GM19395 (cell line): ENCODE measurements around the gene CNIH3.
"Not testable (repeated sequence)": the region's sequence is repeated elsewhere in the genome, so short reads cannot be mapped to it uniquely, and the experiment has no call there.

Source experiments
- ATAC-seq: cut with Tn5 transposase; IDR thresholded peaks from one replicate; pipeline ENCODE4 v1.9.1; 2021; ENCODE audit warnings: mild to moderate bottlenecking, moderate library complexity; ENCODE audit not compliant: unreplicated experiment

The CNIH3 gene

DNA sequence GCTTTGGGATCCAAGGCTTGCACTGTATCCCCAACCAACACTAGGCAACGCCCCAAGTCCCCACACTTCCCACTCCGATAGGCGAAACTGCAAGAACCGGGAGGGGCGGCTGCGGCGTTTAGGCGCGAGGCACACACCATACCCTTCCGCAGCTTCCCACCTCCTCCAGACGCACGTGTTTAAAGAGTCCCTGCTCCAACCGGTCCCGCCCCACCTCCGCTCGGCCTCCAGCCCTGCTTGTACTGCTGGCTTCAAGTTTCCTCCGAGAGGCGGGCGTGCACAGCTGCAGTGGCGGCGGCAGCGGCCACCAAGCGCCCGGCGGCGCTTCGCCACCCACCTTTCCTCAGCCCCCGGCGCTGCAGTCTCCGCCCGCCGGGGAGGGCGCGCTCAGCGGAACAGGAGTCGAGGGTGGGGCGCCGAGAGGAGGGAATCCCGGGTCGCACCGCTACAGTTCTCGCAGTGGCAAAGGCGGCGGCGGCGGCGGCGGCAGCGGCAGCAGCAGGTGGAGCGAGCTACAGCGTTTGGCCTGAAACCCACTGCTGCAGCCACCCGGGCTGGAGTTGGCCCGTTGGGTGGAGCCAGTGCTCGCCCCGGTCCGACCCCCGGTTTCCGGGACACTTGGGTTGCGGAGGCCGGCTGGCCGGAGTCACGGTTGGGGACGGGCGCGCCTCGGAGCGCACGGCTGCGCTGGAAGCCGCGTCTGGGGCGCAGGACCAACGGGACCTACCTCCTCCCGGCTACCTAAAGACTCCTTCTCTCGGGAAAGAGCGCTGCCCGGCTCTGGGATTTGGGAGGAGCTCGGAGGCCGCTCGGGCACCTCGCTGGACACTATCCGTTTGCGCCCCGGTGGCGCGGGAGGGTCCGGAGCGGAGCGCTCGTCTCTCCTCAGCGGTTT, at the start of gene CNIH3:
Gene CNIH3, plus strand, starts transcription at position 457 of the 895 bp plus-strand sequence. CDS start 858 bp downstream, outside the sequence.
- no peak for ATAC-seq

GRCh38 chr1:224566492-224566891, 49.6 kb upstream of the CNIH3 start:
- ATAC-seq: not testable (repeated sequence)

- ATAC-seq: no peak
Observed at GRCh38 chr1:224569276-224569675, 46.8 kb upstream of the CNIH3 start.

- ATAC-seq: not testable (repeated sequence)
Observed at GRCh38 chr1:224571975-224572374, 44.1 kb upstream of the CNIH3 start.

- ATAC-seq: no peak
Observed at GRCh38 chr1:224579526-224579925, 36.6 kb upstream of the CNIH3 start.

- no peak for ATAC-seq
Observed at GRCh38 chr1:224580006-224580405, 36.1 kb upstream of the CNIH3 start.

DNA sequence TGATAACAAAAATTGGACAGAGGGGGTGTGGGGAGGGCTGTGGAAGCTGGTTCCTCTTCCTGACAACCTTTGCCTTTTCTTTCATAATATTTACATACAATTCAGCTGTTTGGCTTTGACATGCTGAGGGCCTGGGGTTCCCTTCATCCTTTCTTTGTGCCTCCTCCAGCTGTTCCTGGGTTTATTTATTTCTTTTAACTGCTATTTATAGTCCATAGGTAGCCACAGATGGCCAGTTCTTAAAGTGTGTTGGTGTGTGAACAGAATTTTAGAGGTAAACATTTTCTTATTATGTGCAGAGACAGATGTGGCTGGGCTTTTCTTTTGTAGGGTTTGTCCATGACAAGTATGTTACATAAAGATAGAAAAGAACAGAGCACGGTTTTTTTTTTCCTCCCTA, 34.1 kb upstream of the CNIH3 start:
- ATAC-seq: no peak

DNA sequence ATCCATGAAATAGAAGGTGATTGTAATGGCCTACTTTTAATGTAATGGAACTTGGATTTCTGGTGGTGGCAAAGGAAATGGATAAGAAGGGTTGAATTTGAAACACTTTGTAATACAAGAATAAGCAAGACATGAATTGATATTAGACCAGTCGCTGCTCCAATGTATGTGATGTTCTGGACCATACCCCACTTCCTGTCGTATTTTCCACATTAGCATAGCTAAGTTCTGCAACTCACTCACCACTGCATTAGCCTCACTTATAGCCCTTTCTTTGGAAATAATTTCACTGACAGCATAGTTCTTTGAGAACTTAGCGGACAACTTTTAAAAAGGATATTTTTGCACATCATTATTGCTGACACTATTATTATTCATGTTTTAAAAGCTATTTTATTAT, 32.3 kb upstream of the CNIH3 start:
- ATAC-seq: no peak

DNA sequence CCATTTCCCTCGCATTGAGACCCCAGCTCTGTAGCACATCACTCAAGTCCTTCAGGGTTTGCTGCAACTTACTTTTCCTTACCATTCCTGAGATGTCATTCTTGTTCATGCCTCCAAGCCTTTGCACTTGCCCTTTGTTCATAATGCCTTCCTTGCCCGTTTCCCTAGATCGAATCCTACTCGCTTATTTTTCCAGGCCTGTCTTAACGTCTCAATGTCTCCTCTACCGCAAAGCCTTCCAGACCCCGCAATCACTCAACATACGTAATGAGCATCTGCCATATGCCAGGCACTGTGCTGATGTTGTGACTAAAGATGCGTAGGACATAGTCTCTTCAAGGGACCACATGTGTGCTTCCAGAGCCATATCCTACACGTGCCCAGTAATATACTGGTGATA, 31.1 kb upstream of the CNIH3 start:
- ATAC-seq: no peak

- ATAC-seq: no peak
Observed at GRCh38 chr1:224587051-224587450, 29.1 kb upstream of the CNIH3 start.

DNA sequence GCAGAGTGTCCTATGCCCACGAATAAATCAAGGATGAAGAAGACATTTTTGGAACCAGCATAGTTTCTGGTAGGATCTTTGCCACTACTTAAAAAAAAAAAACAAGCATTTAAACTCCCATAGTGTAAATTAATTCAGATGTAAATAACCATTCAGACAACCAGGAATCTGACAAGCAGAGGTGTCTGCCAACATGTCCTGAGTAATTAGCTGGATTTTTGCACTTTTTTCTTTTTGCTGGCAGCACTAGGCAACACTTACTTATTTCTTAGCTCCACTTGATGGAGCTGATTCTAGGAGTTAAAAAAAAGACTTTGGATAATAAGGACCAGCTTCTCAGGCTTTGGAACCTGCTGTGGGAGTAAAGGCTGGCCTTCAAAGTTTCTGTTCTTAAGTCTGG, 27.6 kb upstream of the CNIH3 start:
- no peak for ATAC-seq

DNA sequence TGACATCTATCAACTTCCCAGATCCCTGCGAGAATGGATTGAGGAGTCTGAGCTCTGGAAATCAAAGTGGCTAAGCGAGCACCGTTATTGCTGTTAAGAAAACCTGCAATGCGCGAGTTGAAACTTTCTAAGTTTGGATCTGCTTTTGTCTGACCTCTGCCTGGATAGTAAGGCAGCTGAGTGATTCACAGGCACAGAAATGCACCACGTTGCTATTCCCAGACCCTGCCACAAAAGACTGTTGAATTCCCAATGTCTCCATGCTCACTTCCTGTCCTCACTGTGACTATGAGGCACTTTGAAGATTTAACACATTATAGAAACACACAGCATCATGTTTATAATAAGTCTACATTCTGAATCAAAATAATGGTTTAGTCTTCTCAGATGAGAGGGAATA, 27.1 kb upstream of the CNIH3 start:
- ATAC-seq: no peak

DNA sequence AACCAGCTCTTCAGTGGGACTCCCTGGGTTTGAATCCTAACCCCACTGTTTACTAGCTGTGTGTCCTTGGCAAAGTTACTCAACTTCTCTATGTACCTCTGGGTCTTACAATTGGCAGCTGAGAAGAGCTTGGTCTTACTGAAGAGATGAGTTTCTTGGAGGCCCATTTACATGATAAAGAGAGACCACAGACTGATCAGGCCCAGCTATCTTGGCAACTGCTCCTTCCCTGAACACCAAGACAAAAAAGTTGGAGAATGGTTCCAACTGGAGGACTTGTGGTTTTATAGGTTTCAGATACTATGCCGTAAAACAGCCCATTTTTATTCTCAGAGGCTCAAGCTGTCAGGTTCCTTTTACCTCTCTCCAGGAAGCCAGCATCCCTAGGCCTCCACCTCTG, 24.8 kb upstream of the CNIH3 start:
- ATAC-seq: no peak

- no peak for ATAC-seq
Observed at GRCh38 chr1:224592636-224593582, 23.2 kb upstream of the CNIH3 start.

GRCh38 chr1:224594360-224594759, 21.8 kb upstream of the CNIH3 start:
- ATAC-seq: no peak

- ATAC-seq: no peak
Observed at GRCh38 chr1:224594851-224595250, 21.3 kb upstream of the CNIH3 start.

- ATAC-seq: no peak
Observed at GRCh38 chr1:224605482-224606181, 10.5 kb upstream of the CNIH3 start.

DNA sequence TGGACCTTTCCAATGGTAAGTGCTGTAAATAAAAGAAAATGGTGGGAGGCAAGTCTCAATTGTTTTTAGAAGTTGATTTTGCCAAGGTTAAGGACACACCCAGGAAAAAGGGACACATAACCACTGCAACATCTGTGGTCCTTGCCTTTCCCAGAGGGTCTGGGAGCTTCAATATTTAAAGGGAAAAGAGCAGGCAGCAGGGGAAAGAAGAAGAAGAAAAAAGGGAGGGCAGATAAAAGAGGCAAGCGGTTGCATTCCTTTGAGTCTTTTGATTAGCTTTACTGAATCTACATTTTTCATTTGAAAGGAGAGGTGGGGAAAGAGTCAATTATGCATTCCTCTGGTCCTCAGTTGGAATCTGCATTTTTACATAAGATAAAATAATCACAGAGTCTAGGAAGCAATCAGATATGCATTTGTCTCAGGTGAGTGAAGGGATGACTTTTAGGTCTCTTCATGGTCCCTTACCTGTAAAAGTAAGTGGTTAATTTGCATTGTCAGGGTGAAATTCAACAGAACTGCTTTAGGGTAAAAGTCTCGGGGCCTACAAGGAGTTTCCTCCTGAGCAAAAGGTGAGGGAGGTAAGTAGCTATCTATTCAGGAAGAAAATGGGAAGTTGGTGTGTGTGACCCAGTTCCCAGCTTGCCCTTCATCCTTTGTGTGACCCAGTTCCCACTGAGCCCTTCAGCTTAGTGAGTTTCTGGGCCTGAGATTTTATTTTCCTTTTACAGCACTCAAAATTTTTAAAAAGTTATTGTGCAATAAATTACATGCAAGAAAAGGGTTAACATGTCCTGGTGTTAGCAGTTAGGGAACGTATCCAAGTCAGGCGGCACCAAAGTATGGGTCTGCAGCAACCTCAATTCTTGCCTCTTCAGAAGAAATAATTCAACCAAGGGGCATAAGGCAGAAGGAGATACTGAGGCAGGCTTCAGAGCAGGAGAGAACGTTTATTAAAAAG, 8.6 kb upstream of the CNIH3 start:
- no peak for ATAC-seq

- no peak for ATAC-seq
Observed at GRCh38 chr1:224609333-224609732, 6.8 kb upstream of the CNIH3 start.

DNA sequence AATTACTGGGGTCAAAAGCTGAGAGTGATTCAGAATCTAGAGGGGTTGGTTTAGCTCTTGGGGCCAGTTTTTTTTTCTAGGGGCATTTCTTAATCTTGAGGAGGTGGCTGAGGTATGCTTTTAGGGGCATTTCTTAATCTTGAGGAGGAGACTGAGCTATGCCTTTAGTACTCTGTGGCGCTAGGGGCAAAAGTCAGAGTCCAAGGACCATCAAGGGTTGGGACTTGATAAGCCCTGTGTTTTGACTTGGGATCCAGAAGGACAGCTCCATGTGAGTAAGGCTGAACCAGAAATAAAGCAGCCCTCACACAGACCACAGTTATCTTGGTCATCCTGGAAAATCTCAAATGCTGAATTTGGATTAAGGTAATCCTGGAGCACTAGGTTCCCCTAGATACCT, 3.9 kb upstream of the CNIH3 start:
- no peak for ATAC-seq
